Stimulated activated CD8-positive, alpha-beta memory T cell treated with anti-CD3 and anti-CD28 coated beads, Interleukin-15, amount 100 ng/mL, for 4 hours (primary cell): Measurements from ENCODE around the gene CABLES2.
"Not testable (repeated sequence)": the region's sequence is repeated elsewhere in the genome, so short reads cannot be mapped to it uniquely, and the experiment has no call there.

ENCODE experiments used
- DNase-seq, 2 donors: peaks; one replicate each; pipeline ENCODE4 v3.0.0-alpha.2; 2020; ENCODE audit warnings: low read depth in 2 of 2

Gene CABLES2

DNA sequence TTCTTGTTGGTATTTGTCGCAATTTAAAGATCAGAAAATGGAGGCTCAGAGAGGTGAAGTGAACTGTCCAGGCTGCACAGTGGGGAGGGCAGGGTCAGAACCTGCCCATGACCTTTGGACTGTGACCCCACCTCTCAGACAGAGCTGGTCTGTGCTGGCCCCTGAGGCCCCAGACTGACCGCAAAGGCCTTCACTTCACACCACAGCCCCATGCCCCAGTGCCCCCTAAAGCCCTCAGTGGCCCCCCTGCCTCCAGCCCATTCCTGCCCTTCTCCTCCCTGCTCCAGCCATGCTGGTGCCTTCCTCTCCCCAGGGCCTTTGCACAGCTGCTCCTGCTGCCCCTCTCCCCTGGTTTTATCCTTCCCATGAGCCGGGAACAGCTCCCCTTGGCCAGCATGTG, 29.6 kb upstream of the CABLES2 start:
- no peak for DNase-seq

- DNase-seq, result no peak
Observed at GRCh38 chr20:62433658-62434497, 26.8 kb upstream of the CABLES2 start.

GRCh38 chr20:62430866-62431447, 23.9 kb upstream of the CABLES2 start:
- DNase-seq, result no peak

DNA sequence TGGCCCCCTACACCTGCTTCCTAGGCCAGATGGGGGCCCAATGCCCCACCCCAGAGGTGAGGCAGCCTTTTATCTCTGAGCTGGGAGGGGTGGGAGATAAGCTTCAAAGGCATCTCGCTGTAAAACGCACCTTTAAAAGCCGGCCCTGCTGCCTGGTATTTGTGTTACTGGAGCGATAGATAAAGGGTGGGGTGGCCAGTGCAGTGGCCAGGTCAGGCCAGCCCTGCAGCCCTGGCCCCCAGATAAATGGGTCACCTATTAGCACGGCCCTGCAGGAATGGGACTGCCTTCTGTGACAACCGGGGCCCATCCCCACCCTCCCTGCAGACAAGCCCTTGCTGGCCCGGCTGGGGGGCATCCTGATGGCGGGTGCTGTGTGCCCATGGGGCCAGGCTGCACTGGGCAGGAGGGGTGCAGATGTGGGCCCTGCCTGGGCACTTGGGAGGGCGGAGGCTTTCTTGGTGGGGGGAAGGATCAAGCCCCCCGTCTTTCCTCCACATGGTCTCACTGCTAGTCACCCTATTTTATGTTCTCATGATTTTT, 23.3 kb upstream of the CABLES2 start:
- DNase-seq, result no peak

DNA sequence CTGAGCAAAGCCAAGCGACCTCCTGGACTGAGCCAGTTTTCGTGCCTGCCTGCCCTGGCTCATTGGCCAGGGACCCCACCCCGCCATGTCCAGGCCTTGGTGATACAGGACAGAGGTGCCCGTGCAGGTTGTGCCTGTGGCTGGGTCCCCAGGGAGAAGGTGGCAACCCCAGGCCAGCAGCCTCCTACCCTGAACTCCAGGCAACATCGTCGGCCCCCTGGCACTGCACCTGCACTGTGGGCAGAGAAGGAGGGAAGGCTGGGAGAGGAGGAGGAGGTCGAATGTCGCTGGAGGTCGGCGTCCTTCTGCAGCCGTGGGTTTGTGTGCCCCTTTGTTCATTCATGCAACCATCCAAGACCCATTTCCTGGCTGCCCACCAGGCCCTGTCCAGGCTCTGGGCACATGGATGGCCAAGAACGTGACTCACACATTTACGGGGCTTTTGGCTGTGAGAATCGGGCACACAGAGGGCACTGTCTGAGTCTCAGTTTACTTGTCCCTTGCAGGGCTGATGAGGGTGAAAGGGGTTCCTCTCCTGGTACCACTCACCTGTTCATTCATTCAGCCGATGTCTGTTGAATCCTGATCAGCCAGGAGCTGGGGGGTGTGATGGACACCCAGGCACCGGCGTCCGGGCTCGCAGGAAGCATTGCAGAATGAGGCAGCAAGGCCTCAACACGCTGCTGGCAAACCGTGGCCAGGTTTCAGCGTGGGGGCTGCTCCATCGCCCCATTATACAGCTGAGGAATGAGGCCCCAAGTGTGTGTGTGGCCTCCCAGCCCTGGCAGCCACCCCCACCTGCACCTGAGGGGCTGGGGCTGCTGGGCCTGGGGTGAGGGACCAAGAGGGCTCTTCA, 22.6 kb upstream of the CABLES2 start:
- DNase-seq, result no peak

- DNase-seq, result no peak
Observed at GRCh38 chr20:62428396-62429295, 21.6 kb upstream of the CABLES2 start.

DNA sequence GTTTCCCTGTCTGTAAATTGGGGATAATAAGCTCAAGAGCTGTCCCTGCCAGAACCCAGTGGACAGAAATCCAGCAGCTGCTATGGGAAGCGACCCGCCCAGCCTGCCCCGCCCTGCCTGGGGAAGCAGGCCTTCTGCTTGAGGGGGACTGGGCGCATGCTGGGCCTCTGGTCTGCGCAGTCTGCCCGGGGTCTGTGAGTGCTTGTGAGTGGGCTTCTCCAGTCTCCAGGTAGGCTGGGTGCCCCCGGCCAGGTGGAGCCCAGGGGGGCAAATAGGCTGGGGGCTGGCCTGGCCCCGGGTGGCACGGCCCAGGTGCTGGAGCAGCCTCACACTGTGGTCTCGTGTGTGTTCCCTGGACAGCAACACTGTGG, 20.9 kb upstream of the CABLES2 start:
- DNase-seq, result no peak

- DNase-seq, result no peak
Observed at GRCh38 chr20:62427172-62428001, 20.3 kb upstream of the CABLES2 start, which contains the start of gene RBBP8NL. Gene RBBP8NL (minus strand): TSS chr20:62427539. CDS start chr20:62419647, 7,892 bp downstream.

GRCh38 chr20:62426699-62427131, 19.6 kb upstream of the CABLES2 start:
- no peak for DNase-seq

DNA sequence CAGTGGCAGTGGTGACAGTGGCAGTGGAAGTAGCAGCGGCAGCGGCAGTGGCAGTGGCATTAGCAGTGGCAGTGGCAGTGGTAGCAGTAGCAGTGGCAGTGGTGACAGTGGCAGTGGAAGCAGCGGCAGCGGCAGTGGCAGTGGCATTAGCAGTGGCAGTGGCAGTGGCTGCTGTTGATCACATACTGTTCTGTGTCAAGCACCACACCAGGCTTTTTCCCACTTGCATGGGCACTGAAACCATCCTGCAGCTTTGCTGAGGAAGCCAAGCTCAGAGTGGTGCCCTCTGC, 18.9 kb upstream of the CABLES2 start:
- DNase-seq, result not testable (repeated sequence)

DNA sequence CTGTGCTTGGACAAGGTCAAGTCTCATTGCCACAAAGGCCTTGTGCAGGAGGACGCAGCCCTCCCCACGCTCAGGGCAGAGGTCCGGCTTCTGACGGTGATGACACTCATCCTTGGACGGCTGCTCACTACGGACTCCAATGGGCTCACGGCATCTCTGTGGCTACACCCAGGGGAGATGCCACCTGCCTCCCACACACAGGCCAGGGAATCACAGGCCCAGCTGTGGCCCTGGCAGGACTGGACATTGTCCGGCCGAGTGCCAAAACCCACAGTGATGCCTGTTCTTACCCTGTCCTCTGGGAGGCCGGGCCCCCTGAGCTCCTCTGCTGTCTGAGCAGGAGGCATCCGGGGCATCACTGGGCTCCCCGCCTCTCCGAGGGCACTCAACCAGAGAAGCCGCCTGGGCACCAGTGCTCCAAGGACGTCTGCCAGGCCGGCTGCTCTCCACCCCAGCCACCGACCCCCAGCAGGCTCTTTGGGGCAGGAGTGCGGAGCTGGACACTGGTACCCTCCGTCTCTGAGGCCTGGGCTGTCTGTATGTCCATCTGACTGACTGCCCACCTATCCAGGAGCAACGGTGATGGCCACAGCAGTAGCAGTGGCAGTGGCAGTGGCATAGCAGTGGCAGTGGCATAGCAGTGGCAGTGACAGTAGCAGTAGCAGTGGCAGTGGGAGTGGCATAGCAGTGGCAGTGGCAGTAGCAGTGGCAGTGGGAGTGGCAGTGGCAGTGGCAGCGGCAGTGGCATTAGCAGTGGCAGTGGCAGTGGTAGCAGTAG, 18.4 kb upstream of the CABLES2 start:
- no peak for DNase-seq

GRCh38 chr20:62424249-62425107, 17.4 kb upstream of the CABLES2 start:
- no peak for DNase-seq

DNA sequence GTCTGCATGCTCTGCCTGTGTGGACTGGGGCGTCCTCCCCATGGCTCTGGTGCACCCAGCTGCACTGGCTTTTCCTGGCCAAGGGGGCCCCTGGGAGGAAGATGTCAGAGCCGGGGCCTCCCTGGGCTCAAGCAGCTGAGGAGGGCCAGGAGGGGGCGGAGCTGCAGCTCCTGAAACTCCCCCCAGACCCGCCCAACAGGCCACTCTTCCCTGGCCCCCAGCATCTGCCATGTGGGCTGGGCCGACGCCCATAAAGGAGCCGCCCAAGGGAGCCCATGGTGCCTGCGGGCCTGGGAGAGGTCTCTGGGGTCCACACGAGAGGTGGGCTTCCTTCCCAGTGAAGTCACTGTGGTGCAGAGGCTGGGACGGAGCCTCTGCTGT, 16.2 kb upstream of the CABLES2 start:
- DNase-seq, result no peak

- DNase-seq, result no peak
Observed at GRCh38 chr20:62422636-62423325, 15.7 kb upstream of the CABLES2 start.

- DNase-seq, result no peak
Observed at GRCh38 chr20:62421716-62421990, 14.6 kb upstream of the CABLES2 start.

- no peak for DNase-seq
Observed at GRCh38 chr20:62420846-62421715, 14.0 kb upstream of the CABLES2 start.

- no peak for DNase-seq
Observed at GRCh38 chr20:62419759-62420158, 12.7 kb upstream of the CABLES2 start.
